Breast epithelium (tissue), 3 donors: ENCODE data around the gene ACSF2.

Source experiments
- POLR2A ChIP-seq: fragments of 450-650 bp; IDR thresholded peaks from one replicate; pipeline ENCODE4 v1.6.1; 2016; ENCODE audit warnings: antibody characterized with exemption, mild to moderate bottlenecking, moderate library complexity
- POLR2AphosphoS5 ChIP-seq, 3 donors: sonication (generic); formaldehyde crosslinking; IDR thresholded peaks; one replicate each; pipeline ENCODE4 v1.6.1; 2017; ENCODE audit warnings: antibody characterized with exemption in 3 of 3
- TF ChIP-seq, protein P1 (sequence below), 3 donors: fragments of 450-650 bp; IDR thresholded peaks; one replicate each; pipeline ENCODE4 v1.5.1; 2016 to 2017; ENCODE audit warnings: antibody characterized with exemption in 3 of 3, mild to moderate bottlenecking in 3 of 3, moderate library complexity in 3 of 3

DNA sequence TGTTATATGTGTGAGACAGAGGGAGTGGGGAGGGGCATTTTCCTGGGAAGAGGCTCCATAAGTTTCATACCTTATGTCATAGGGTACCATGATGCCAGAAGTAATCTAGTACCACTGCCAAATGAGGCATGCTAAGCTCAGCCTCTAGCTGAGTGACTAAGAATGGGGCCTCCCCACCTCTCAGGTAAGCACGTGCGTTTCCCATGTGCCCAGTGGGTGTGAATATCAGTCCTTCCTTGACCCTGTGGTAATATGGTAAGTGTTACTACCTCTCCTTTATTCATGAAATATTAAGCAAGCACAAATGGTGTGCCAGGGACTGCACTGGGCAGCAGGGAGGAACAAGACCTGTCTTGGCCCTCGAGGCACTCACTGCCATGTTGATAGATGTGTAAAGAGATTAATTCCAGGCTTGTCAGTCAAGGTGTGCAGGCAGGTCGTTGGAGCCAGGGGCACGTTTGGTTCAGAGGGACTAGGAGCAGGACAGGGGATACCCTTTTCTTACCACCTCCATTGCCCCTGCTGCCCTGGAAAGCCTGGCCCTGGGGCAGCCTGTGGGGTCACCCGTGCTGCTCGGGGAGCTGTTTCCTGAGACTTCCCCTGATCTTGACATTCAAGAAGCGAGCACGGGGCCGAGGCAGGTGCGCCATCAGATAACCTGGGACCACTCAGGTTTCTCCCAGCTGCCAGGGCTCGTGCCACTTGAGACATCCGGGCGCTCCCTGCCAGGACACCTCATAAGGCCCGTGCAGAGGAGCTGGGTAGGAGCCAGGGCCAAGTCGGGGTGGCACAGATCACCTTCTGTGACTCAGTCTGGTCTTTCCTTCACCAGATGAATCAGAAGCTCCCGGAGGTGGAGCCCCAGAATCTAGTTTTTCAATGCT, 61.4 kb downstream of the ACSF2 start:
- no peak for TF ChIP-seq POLR2AphosphoS5 (IDR thresholded peaks at IDR 0.05)
- TF ChIP-seq, protein P1, sequence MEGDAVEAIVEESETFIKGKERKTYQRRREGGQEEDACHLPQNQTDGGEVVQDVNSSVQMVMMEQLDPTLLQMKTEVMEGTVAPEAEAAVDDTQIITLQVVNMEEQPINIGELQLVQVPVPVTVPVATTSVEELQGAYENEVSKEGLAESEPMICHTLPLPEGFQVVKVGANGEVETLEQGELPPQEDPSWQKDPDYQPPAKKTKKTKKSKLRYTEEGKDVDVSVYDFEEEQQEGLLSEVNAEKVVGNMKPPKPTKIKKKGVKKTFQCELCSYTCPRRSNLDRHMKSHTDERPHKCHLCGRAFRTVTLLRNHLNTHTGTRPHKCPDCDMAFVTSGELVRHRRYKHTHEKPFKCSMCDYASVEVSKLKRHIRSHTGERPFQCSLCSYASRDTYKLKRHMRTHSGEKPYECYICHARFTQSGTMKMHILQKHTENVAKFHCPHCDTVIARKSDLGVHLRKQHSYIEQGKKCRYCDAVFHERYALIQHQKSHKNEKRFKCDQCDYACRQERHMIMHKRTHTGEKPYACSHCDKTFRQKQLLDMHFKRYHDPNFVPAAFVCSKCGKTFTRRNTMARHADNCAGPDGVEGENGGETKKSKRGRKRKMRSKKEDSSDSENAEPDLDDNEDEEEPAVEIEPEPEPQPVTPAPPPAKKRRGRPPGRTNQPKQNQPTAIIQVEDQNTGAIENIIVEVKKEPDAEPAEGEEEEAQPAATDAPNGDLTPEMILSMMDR (IDR thresholded peaks at IDR 0.05), result no peak
- TF ChIP-seq POLR2A, result no peak
